ENCODE measurements around the gene EDNRB.
"Not testable (repeated sequence)": the region's sequence is repeated elsewhere in the genome, so short reads cannot be mapped to it uniquely, and the experiment has no call there.

Gene EDNRB

DNA sequence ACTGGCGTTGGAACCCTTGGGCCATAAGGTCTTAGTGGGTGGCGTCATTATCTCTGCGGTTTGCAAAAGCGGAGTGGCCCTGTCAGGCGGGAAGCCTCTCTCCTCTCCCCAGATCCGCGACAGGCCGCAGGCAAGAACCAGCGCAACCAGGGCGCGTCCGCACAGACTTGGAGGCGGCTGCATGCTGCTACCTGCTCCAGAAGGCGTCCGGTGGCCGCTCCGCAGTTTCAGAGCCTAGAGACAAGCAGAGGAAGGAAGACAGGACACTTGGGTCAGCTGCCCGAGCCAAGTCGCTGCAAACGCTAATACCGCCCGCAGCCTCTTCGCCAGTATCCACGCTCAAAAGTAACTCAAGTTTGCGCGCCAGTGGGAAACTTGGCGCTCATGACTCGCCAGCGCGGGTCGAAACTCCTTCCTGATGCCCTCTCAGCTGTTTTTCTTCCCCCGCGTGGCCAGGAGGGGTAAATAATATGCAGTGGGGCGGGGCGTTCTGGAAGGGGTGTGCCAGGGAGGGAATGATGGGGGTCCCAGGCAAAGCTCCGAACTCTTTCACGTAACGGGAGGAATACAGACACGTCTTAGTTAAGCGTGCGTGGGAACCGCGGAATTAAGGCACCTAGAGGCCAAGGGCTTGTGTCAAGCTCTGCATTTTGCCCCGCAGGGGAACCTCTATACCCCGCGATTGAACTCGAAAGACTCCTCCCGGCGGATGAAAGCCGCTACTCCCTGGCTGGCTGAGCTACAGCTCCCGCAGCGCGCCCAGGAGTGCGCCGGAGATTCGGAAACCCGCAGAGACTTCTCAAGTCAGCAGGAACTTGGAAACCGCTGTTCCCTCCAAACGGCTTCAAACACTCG lies at the start of gene EDNRB:
TSS of gene EDNRB (minus strand) at position 441 of the 855 bp plus-strand sequence. CDS start at position 183, 258 bp downstream.
- no peak for DNase-seq (ENCODE audit: low read depth in 2 of 2, low spot score in 1 of 2)

DNA sequence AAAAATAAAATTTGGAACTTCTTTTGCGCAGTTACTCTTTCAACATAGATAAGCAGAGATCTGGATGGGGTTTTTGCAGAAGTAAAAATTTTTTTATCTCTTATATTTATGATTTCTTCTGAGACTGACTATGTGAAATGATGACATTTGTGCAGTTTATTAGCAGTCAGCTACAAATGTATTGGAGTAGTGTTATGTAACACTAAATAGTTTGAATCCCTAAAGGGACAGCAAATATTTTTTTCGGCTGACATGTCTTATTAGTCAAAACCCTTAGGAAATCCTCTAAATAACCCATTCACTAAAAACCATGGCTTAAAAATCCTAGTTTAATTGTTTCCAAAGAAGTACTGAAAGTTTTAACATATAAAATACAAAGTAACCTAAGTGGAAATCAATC lies 48.0 kb upstream of the EDNRB start:
- DNase-seq (ENCODE audit: low read depth in 2 of 2, low spot score in 1 of 2): no peak

DNA sequence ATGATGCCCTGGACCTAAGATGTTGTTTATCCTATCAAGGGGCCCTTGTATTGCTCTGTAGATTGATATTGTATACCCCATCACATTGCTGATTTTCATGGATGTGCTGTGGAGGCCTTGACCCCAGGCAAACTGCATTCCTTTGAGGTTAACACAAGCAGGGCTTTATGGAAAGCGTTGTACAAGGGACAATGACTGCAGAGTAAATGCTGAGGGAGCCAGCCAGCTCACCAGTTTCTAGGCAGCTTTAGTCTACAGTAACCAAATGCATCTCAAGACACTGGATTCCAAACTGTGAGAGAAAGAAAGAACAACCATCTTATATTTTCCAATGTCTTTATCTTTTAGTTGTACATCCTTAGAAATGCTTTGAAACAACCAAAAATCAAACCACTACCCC lies 34.1 kb upstream of the EDNRB start:
- DNase-seq (ENCODE audit: low read depth in 2 of 2, low spot score in 1 of 2): no peak

DNA sequence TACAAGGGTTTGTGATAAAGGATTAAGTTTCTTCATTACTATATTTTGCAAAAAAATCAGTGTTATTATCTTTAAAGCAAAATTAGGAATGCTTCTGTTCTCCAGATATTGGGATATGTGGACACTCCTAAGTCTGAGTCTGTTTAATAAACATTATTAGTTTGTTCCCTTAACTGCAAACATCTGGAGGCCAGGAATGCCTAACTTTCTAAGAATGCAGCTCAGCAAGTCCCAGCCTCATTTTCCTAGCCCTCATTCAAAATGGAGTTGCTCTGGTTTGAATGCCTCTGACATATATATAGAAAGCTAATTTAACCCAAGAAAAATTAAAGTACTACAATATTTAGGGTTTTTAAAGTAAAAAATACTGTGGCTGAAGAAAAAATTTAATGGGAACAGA lies 33.6 kb upstream of the EDNRB start:
- DNase-seq (ENCODE audit: low read depth in 2 of 2, low spot score in 1 of 2): no peak

- no peak for DNase-seq (ENCODE audit: low read depth in 2 of 2, low spot score in 1 of 2)
These were observed 27.9 kb upstream of the EDNRB start for GRCh38 chr13:77946522-77946921.

DNA sequence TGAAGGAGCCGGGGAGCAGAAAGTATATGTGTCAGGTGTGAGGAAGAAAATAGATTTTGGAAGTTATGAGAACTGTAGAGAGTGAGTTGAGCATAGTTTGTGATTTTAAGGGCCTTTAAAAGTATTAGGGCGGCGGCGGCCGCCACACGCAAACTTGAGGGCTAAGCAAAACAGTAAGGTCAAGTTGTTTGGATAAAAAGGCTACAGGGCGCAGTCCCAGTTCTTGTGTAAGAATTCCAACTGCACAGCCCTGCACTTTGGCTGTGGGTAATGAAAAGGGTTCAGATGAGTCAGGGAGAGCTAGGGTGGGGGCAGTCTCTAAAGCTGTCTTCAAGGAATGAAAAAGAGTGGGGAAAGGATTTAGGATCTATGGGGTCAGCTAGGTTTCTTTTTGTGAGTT lies 16.4 kb upstream of the EDNRB start:
- DNase-seq (ENCODE audit: low read depth in 2 of 2, low spot score in 1 of 2): not testable (repeated sequence)

- DNase-seq (ENCODE audit: low read depth in 2 of 2, low spot score in 1 of 2): no peak
These were observed 11.8 kb upstream of the EDNRB start for GRCh38 chr13:77930430-77930829.

DNA sequence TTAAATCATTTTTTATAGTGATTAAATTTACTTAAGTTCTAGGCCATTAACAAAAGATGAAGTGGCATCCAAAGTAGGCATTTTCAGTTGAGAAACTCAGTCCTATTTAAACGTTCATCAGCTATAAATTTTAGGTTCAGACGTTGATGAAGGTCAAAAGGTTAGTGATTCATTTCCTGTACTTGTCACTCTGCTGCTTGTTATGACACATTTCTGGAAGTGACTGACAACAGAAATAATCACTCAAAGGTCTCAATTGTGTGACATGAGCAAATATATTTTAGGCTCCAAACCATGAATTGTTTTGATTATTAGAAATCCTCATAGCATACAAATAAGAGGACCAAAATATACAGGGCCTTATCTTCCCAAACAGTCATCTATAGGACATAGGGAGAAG lies 10.3 kb upstream of the EDNRB start:
- no peak for DNase-seq (ENCODE audit: low read depth in 2 of 2, low spot score in 1 of 2)

GRCh38 chr13:77925616-77926015 lies 7.0 kb upstream of the EDNRB start:
- no peak for DNase-seq (ENCODE audit: low read depth in 2 of 2, low spot score in 1 of 2)

DNA sequence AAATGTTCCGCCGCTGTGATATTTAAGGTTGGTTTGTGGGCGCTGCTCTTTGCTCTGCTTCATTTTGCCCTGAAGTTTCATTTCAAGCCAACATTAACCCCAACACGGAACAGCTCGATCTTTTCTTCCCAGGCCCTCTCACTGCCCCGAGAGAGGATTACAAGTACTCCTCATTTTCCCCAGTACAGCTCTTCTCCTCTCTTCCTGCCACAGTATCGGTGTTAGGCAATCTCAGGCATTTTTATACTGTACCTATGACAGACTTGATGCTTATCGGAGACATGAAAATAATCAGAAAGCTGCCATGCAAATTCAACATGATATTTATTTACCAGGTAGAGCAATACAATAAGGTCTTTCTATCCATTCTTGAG lies 1.3 kb upstream of the EDNRB start:
- DNase-seq (ENCODE audit: low read depth in 2 of 2, low spot score in 1 of 2): no peak

GRCh38 chr13:77919246-77919920 lies 752 bp upstream of the EDNRB start:
- DNase-seq (ENCODE audit: low read depth in 2 of 2, low spot score in 1 of 2): no peak

GRCh38 chr13:77916488-77916887 lies 2.1 kb downstream of the EDNRB start:
- DNase-seq (ENCODE audit: low read depth in 2 of 2, low spot score in 1 of 2): no peak

DNA sequence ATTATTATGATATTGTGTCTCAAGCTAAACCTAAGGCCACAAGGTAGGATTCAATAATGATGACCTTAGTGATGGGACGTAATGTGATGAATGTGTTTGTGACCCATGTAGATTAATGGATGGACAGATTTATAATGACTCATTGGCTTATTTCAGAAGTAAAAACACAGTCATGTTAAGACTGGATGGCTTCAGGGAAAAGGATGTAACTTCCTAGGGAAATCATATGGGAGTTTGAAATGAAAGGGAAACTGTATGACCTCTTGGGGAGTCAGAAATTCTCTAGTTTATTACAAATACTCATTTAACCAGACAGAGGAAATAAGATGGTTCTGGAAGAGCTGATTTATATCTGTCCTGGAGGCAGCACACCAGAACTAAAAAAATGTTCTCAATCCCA lies 2.9 kb downstream of the EDNRB start:
- no peak for DNase-seq (ENCODE audit: low read depth in 2 of 2, low spot score in 1 of 2)

DNA sequence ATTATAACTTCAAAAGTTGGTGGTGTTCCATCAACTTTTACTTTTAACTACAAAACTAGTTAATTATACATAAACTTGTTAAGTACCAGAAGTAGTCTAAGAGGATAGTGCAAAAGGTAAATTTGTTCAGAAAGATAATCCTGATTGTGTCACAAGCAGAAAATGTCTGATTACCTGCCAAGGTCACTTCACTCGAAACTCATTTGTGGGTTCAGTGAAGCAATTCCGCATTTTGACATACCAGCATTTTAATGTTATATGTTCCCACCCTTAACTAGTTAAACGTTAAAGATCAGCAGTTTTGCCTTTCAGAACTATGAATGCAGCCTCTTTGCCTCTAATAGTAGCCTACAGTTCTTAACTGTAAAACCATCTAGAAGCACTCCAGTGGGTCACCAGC lies 5.6 kb downstream of the EDNRB start:
- DNase-seq (ENCODE audit: low read depth in 2 of 2, low spot score in 1 of 2): no peak

DNA sequence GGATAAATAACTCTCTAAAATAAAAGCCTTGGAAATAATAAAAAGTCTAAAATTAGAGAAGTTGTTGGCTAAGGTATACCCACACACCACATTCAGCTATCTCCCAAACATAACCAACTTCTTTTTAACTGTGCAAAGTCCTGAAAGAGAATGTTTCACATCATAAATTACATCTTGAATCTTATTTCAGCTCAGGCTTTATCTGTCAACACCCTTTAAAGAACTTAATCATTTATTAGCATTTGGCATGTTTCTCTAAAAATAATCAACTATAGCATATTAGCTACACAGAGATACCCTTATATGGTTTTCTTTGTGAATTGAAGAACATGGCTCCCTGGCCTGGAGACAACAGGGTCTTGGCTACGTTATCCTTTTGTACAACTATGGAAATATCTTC lies 6.9 kb downstream of the EDNRB start:
- no peak for DNase-seq (ENCODE audit: low read depth in 2 of 2, low spot score in 1 of 2)

GRCh38 chr13:77909827-77910226 lies 8.8 kb downstream of the EDNRB start:
- DNase-seq (ENCODE audit: low read depth in 2 of 2, low spot score in 1 of 2): no peak

- DNase-seq (ENCODE audit: low read depth in 2 of 2, low spot score in 1 of 2): no peak
These were observed 10.1 kb downstream of the EDNRB start for GRCh38 chr13:77908531-77908930.

GRCh38 chr13:77907666-77908341 lies 10.8 kb downstream of the EDNRB start:
- no peak for DNase-seq (ENCODE audit: low read depth in 2 of 2, low spot score in 1 of 2)

DNA sequence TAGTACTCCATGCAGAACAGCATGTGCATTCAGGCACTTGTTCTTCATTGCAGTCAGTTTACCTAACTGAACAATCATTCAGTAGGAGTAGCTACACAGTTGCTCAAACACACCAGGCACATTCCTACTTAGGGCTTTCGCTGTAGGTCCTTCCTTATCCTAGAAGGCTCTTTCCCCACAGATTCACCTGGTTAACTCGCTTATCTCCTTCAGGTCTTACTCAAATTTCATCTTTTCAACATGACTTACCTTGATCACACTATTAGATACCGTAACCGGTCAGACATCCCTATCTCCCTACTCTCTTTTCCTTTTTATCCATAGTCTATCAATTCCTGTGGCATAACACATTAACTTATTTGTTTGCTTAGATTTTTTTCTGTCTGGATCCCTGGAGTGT lies 14.6 kb downstream of the EDNRB start:
- DNase-seq (ENCODE audit: low read depth in 2 of 2, low spot score in 1 of 2): no peak

GRCh38 chr13:77903435-77903834 lies 15.2 kb downstream of the EDNRB start:
- DNase-seq (ENCODE audit: low read depth in 2 of 2, low spot score in 1 of 2): no peak

DNA sequence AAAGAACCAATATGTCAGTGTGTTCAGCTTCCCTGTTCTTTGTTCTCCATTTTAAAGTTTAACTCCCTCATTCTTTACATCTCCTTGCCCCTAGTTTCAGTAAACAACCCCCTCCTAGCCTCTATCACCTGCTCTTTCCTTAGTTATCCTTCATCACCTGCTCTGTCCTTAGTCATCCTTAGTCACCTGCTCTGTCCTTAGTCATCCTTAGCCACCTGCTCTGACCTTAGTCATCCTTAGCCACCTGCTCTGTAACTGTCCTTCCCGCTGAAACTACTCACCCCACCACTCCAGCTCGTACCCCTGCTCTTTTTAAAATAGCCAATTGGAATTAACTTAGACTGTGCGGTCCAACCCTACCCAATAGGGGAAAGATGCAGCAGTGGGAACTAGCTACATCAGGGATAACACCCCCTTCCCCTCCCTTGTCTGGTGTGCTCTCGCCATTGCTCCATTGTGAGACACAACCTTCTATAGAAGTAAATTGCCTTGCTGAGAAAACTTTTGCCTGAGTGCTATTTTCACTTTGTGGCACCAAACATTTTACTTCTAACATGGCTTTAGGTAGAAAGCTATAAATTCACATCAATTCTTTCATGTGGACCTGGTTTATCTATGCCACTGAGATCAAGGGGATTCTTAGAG lies 16.2 kb downstream of the EDNRB start:
- no peak for DNase-seq (ENCODE audit: low read depth in 2 of 2, low spot score in 1 of 2)

GRCh38 chr13:77898097-77898496 lies 20.5 kb downstream of the EDNRB start:
- no peak for DNase-seq (ENCODE audit: low read depth in 2 of 2, low spot score in 1 of 2)
